Stimulated activated CD4-positive, alpha-beta T cell treated with anti-CD3 and anti-CD28 coated beads, Interleukin-1b, Interleukin-23, amount 100 ng/mL, for 24 hours (primary cell): Measurements from ENCODE around the gene ZNF101.
"Not testable (repeated sequence)": the region's sequence is repeated elsewhere in the genome, so short reads cannot be mapped to it uniquely, and the experiment has no call there.

Experiments
- DNase-seq, 4 experiments: peaks; one replicate each; pipeline ENCODE4 v3.0.0-alpha.2; 2020; ENCODE audit warnings: low read depth in 4 of 4, low spot score in 1 of 4

Gene ZNF101

GRCh38 chr19:19659646-19660245 is 8.9 kb upstream of the ZNF101 start:
- no peak for DNase-seq

- no peak for DNase-seq
These were observed 7.4 kb upstream of the ZNF101 start for GRCh38 chr19:19661141-19661674.

- DNase-seq = no peak
These were observed 6.9 kb upstream of the ZNF101 start for GRCh38 chr19:19661675-19662251.

GRCh38 chr19:19662344-19662743 is 6.3 kb upstream of the ZNF101 start:
- DNase-seq = no peak

- no peak for DNase-seq
These were observed 5.8 kb upstream of the ZNF101 start for GRCh38 chr19:19662871-19663255.

GRCh38 chr19:19663256-19664120 is 5.2 kb upstream of the ZNF101 start, which contains the start of gene ATP13A1:
ATP13A1 (minus strand) TSS chr19:19663676; CDS start chr19:19663666, 10 bp downstream.
- DNase-seq = peak; percentile 75 to 88 (median 80)

GRCh38 chr19:19665420-19665948 is 3.2 kb upstream of the ZNF101 start:
- DNase-seq = not testable (repeated sequence)

GRCh38 chr19:19670070-19670551 is 1.5 kb downstream of the ZNF101 start:
- no peak for DNase-seq

- no peak for DNase-seq
These were observed 4.2 kb downstream of the ZNF101 start for GRCh38 chr19:19672816-19673215.

GRCh38 chr19:19674315-19674714 is 5.7 kb downstream of the ZNF101 start:
- no peak for DNase-seq

- DNase-seq = no peak
These were observed 8.9 kb downstream of the ZNF101 start for GRCh38 chr19:19677579-19677978.

GRCh38 chr19:19679176-19680073 is 10.8 kb downstream of the ZNF101 start:
- DNase-seq = no peak

- not testable (repeated sequence) for DNase-seq
These were observed 17.5 kb downstream of the ZNF101 start for GRCh38 chr19:19686119-19686518.

- DNase-seq = no peak
These were observed 17.9 kb downstream of the ZNF101 start for GRCh38 chr19:19686580-19686979.

- no peak for DNase-seq
These were observed 18.5 kb downstream of the ZNF101 start for GRCh38 chr19:19687090-19687489.

- DNase-seq = not testable (repeated sequence)
These were observed 20.4 kb downstream of the ZNF101 start for GRCh38 chr19:19689023-19689422.

- no peak for DNase-seq
These were observed 23.0 kb downstream of the ZNF101 start for GRCh38 chr19:19691683-19692082.

GRCh38 chr19:19696386-19696785 is 27.7 kb downstream of the ZNF101 start:
- DNase-seq = no peak

- DNase-seq = no peak
These were observed 28.9 kb downstream of the ZNF101 start for GRCh38 chr19:19697589-19697988.

- DNase-seq = not testable (repeated sequence)
These were observed 31.9 kb downstream of the ZNF101 start for GRCh38 chr19:19700493-19700892.
